HEK293 (cell line): ENCODE data around the gene S100A4.

Experiments
- BCL6B ChIP-seq: fragments of 450-650 bp; formaldehyde crosslinking; IDR thresholded peaks from 2 replicates; pipeline ENCODE4 v1.5.1; 2017; ENCODE audit warnings: missing biosample characterization, missing genetic modification characterization
- GLIS1 ChIP-seq: fragments of 450-650 bp; formaldehyde crosslinking; IDR thresholded peaks from 2 replicates; pipeline ENCODE4 v1.5.1; 2016; ENCODE audit warnings: missing biosample characterization, missing genetic modification characterization
- HOXA7 ChIP-seq: sonication (generic); formaldehyde crosslinking; IDR thresholded peaks from 2 replicates; pipeline ENCODE4 v1.8.1; 2022; ENCODE audit warnings: missing genetic modification reagents, borderline replicate concordance
- SCRT1 ChIP-seq: fragments of 450-650 bp; formaldehyde crosslinking; IDR thresholded peaks from 2 replicates; pipeline ENCODE4 v1.5.1; 2016; ENCODE audit warnings: missing biosample characterization, missing genetic modification characterization, borderline replicate concordance
- SP7 ChIP-seq: fragments of 450-650 bp; formaldehyde crosslinking; IDR thresholded peaks from 2 replicates; pipeline ENCODE4 v1.5.1; 2016; ENCODE audit warnings: missing biosample characterization, missing genetic modification characterization
- ZBTB17 ChIP-seq: fragments of 450-650 bp; formaldehyde crosslinking; IDR thresholded peaks from 2 replicates; pipeline ENCODE4 v1.5.1; 2016; ENCODE audit warnings: missing biosample characterization, missing genetic modification characterization
- ZNF146 ChIP-seq: fragments of 450-650 bp; formaldehyde crosslinking; IDR thresholded peaks from 2 replicates; pipeline ENCODE4 v1.5.1; 2016; ENCODE audit warnings: missing biosample characterization, missing genetic modification characterization
- ZNF19 ChIP-seq: fragments of 450-650 bp; formaldehyde crosslinking; IDR thresholded peaks from 2 replicates; pipeline ENCODE4; 2016; ENCODE audit warnings: missing biosample characterization, missing genetic modification characterization, low read depth
- ZNF2 ChIP-seq: fragments of 450-650 bp; formaldehyde crosslinking; IDR thresholded peaks from 2 replicates; pipeline ENCODE4 v1.5.1; 2016; ENCODE audit warnings: missing biosample characterization, missing genetic modification characterization
- ZNF239 ChIP-seq: fragments of 450-650 bp; formaldehyde crosslinking; IDR thresholded peaks from 2 replicates; pipeline ENCODE4 v1.5.1; 2016; ENCODE audit warnings: missing biosample characterization, missing genetic modification characterization
- ZNF341 ChIP-seq: fragments of 450-650 bp; formaldehyde crosslinking; IDR thresholded peaks from 2 replicates; pipeline ENCODE4; 2016; ENCODE audit warnings: low read depth, missing biosample characterization, missing genetic modification characterization
- ZNF391 ChIP-seq: fragments of 450-650 bp; formaldehyde crosslinking; IDR thresholded peaks from 2 replicates; pipeline ENCODE4 v1.5.1; 2016; ENCODE audit warnings: low read depth, missing biosample characterization, missing genetic modification characterization, borderline replicate concordance
- ZNF416 ChIP-seq: fragments of 450-650 bp; formaldehyde crosslinking; IDR thresholded peaks from 2 replicates; pipeline ENCODE4 v1.5.1; 2016; ENCODE audit warnings: missing biosample characterization, missing genetic modification characterization
- ZNF530 ChIP-seq: fragments of 450-650 bp; formaldehyde crosslinking; IDR thresholded peaks from 2 replicates; pipeline ENCODE4 v1.5.1; 2016; ENCODE audit warnings: low read depth, missing biosample characterization, missing genetic modification characterization
- ZNF549 ChIP-seq: fragments of 450-650 bp; IDR thresholded peaks from 2 replicates; pipeline ENCODE4 v1.5.1; 2018; ENCODE audit warnings: missing biosample characterization, missing genetic modification characterization, mild to moderate bottlenecking, inconsistent platforms, moderate library complexity
- ZNF580 ChIP-seq: fragments of 450-650 bp; formaldehyde crosslinking; IDR thresholded peaks from 2 replicates; pipeline ENCODE4 v1.5.1; 2016; ENCODE audit warnings: missing biosample characterization, missing genetic modification characterization
- ZNF610 ChIP-seq: fragments of 450-650 bp; formaldehyde crosslinking; IDR thresholded peaks from 2 replicates; pipeline ENCODE4 v1.5.1; 2016; ENCODE audit warnings: missing biosample characterization, missing genetic modification characterization, borderline replicate concordance
- ZNF626 ChIP-seq: fragments of 450-650 bp; sonication (Bioruptor Pico); formaldehyde crosslinking; IDR thresholded peaks from 2 replicates; pipeline ENCODE4 v1.5.1; 2018; ENCODE audit warnings: missing biosample characterization, missing genetic modification characterization, inconsistent platforms
- ZNF670 ChIP-seq: fragments of 450-650 bp; formaldehyde crosslinking; IDR thresholded peaks from 2 replicates; pipeline ENCODE4 v1.5.1; 2016; ENCODE audit warnings: missing biosample characterization, missing genetic modification characterization, low read depth
- ZNF701 ChIP-seq: fragments of 450-650 bp; formaldehyde crosslinking; IDR thresholded peaks from 2 replicates; pipeline ENCODE4 v1.5.1; 2016; ENCODE audit warnings: missing biosample characterization, missing genetic modification characterization
- ZNF747 ChIP-seq: fragments of 450-650 bp; formaldehyde crosslinking; IDR thresholded peaks from 2 replicates; pipeline ENCODE4 v1.5.1; 2016; ENCODE audit warnings: missing biosample characterization, missing genetic modification characterization
- ZNF76 ChIP-seq: fragments of 450-650 bp; formaldehyde crosslinking; IDR thresholded peaks from 2 replicates; pipeline ENCODE4; 2016; ENCODE audit warnings: low read depth, missing biosample characterization, missing genetic modification characterization, borderline replicate concordance
- ZNF768 ChIP-seq: fragments of 450-650 bp; formaldehyde crosslinking; IDR thresholded peaks from 2 replicates; pipeline ENCODE4 v1.5.1; 2018; ENCODE audit warnings: missing biosample characterization, mild to moderate bottlenecking, missing genetic modification characterization
- TF ChIP-seq, protein P1 (sequence below): fragments of 450-650 bp; formaldehyde crosslinking; IDR thresholded peaks from 2 replicates; pipeline ENCODE4 v1.5.1; 2016; ENCODE audit warnings: missing biosample characterization, missing genetic modification characterization
- TF ChIP-seq, protein P2 (sequence below): fragments of 450-650 bp; formaldehyde crosslinking; IDR thresholded peaks from 2 replicates; pipeline ENCODE4 v1.5.1; 2016; ENCODE audit warnings: missing biosample characterization, missing genetic modification characterization

The S100A4 gene

GRCh38 chr1:153533689-153534201 lies 11.9 kb downstream of the S100A4 start (continued):
- peak; percentile 48; the same call in 1 of the 2 replicates for TF ChIP-seq ZNF76 (tag by site-specific recombination)
- no peak for TF ChIP-seq ZNF146 (tag by site-specific recombination)
- TF ChIP-seq ZNF2 (tag by site-specific recombination): no peak
- TF ChIP-seq, protein P1, sequence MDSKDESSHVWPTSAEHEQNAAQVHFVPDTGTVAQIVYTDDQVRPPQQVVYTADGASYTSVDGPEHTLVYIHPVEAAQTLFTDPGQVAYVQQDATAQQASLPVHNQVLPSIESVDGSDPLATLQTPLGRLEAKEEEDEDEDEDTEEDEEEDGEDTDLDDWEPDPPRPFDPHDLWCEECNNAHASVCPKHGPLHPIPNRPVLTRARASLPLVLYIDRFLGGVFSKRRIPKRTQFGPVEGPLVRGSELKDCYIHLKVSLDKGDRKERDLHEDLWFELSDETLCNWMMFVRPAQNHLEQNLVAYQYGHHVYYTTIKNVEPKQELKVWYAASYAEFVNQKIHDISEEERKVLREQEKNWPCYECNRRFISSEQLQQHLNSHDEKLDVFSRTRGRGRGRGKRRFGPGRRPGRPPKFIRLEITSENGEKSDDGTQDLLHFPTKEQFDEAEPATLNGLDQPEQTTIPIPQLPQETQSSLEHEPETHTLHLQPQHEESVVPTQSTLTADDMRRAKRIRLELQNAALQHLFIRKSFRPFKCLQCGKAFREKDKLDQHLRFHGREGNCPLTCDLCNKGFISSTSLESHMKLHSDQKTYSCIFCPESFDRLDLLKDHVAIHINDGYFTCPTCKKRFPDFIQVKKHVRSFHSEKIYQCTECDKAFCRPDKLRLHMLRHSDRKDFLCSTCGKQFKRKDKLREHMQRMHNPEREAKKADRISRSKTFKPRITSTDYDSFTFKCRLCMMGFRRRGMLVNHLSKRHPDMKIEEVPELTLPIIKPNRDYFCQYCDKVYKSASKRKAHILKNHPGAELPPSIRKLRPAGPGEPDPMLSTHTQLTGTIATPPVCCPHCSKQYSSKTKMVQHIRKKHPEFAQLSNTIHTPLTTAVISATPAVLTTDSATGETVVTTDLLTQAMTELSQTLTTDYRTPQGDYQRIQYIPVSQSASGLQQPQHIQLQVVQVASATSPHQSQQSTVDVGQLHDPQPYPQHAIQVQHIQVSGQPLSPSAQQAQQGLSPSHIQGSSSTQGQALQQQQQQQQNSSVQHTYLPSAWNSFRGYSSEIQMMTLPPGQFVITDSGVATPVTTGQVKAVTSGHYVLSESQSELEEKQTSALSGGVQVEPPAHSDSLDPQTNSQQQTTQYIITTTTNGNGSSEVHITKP (tag by site-specific recombination): no peak
- 0 out of 2 replicates have a peak, but pooled peaks have one; percentile 48 for TF ChIP-seq SP7
- TF ChIP-seq HOXA7: no peak
- no peak for TF ChIP-seq ZNF19 (tag by site-specific recombination)
- no peak for TF ChIP-seq ZNF747 (tag by site-specific recombination)
- TF ChIP-seq ZNF701 (tag by site-specific recombination): no peak
- no peak for TF ChIP-seq SCRT1 (tag by site-specific recombination)
- 0 out of 2 replicates have a peak, but pooled peaks have one; percentile 7 for TF ChIP-seq GLIS1 (tag by site-specific recombination)
- TF ChIP-seq ZNF670 (tag by site-specific recombination): no peak
- TF ChIP-seq ZNF580 (tag by site-specific recombination): no peak
- no peak for TF ChIP-seq ZBTB17 (tag by site-specific recombination)
- TF ChIP-seq ZNF416 (tag by site-specific recombination): no peak
- TF ChIP-seq ZNF239: no peak
- no peak for TF ChIP-seq ZNF610 (tag by site-specific recombination)
- TF ChIP-seq ZNF341: no peak
- TF ChIP-seq, protein P2, sequence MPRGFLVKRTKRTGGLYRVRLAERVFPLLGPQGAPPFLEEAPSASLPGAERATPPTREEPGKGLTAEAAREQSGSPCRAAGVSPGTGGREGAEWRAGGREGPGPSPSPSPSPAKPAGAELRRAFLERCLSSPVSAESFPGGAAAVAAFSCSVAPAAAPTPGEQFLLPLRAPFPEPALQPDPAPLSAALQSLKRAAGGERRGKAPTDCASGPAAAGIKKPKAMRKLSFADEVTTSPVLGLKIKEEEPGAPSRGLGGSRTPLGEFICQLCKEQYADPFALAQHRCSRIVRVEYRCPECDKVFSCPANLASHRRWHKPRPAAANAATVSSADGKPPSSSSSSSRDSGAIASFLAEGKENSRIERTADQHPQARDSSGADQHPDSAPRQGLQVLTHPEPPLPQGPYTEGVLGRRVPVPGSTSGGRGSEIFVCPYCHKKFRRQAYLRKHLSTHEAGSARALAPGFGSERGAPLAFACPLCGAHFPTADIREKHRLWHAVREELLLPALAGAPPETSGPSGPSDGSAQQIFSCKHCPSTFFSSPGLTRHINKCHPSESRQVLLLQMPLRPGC (tag by site-specific recombination): no peak
- no peak for TF ChIP-seq ZNF768 (tag by site-specific recombination)
- no peak for TF ChIP-seq ZNF549
- TF ChIP-seq BCL6B (tag by site-specific recombination): no peak
- TF ChIP-seq ZNF391: no peak
- TF ChIP-seq ZNF626: no peak
- TF ChIP-seq ZNF530 (tag by site-specific recombination): no peak
